ENCODE data around the gene DTNBP1. TPM values are rescaled to one million over a fixed set of nuclear protein-coding genes. Genes with fewer than 3 reads are reported as not detected.
A peak's percentile ranks its signal among the peaks of the same experiment; 100 is the strongest.

DTNBP1 gene
- total and polyA plus RNA-seq, 11 donors: 7.0 to 38.4 (median 18.5) TPM

DNA sequence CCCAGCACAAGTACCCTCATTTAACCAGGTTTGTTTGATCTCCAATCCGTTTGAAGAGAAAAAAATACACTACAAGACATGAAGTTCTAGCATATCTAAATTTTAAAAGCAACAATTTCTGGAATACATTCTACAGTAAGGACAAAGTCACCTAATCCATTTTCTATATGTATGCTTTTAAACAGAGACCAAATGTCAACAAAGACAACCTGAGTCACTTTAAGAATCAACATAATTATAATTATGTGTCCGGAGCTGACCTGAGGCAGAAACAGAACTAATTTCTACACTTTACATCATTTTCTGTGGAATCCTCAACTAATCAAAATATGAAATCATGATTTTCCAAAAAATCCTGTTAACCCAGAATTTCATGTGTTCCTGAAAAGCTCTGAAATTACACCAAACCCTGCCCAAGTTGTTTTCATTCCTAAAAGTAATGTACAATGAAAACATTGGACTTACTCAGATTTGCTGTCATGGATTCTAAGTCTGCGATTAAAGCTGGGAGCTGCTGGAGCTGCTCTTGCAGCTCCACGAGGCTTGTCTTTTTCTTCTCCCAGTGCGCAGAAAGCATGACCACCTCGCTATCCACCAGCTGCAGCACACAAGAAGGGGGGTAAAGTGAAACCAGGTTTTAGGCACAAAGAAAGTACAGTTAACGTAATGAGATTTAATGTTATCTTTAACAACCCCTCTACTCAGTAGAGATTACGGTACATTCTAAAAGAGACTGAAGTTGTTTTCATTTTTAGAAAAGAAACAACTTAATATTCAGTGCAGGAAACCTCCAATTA is 35.8 kb downstream of the DTNBP1 start:
- H3K36me3 ChIP-seq: peaks cover 0 to 16% (median 6%) of the 10 kb centered on the region in 9 donors

GRCh38 chr6:15626160-15626559 is 36.7 kb downstream of the DTNBP1 start:
- no peaks in the 10 kb centered on the region for H3K27me3 ChIP-seq
- H3K9me3 ChIP-seq: no peaks in the 10 kb centered on the region
- intact Hi-C loops (cut with DNase I): loop anchor here in 6 of 10 donors (10.0 kb wide), 7 partner anchors 71 to 1501 kb away; partner anchors contain the start of gene JARID2 (in 2 of the 6)
- no peak overlapping the region for H3K4me3 ChIP-seq
- DNase-seq (no peak), ATAC-seq (no peak)
- no peak overlapping the region for H3K27ac ChIP-seq
- 55 to 73% (median 69%) methylated on average over 1 of the region's 1 CpG for WGBS, 4 donors
- TF ChIP-seq POLR2A (IDR thresholded peaks at IDR 0.05): no peak
- TF ChIP-seq, protein P1, sequence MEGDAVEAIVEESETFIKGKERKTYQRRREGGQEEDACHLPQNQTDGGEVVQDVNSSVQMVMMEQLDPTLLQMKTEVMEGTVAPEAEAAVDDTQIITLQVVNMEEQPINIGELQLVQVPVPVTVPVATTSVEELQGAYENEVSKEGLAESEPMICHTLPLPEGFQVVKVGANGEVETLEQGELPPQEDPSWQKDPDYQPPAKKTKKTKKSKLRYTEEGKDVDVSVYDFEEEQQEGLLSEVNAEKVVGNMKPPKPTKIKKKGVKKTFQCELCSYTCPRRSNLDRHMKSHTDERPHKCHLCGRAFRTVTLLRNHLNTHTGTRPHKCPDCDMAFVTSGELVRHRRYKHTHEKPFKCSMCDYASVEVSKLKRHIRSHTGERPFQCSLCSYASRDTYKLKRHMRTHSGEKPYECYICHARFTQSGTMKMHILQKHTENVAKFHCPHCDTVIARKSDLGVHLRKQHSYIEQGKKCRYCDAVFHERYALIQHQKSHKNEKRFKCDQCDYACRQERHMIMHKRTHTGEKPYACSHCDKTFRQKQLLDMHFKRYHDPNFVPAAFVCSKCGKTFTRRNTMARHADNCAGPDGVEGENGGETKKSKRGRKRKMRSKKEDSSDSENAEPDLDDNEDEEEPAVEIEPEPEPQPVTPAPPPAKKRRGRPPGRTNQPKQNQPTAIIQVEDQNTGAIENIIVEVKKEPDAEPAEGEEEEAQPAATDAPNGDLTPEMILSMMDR (IDR thresholded peaks at IDR 0.05): no peak
- peaks cover 0 to 47% (median 23%) of the 10 kb centered on the region in 12 donors for H3K4me1 ChIP-seq
- peaks cover 0 to 16% (median 6%) of the 10 kb centered on the region in 9 donors for H3K36me3 ChIP-seq

More for the DNA sequence above, 35.8 kb downstream of the DTNBP1 start:
- Histone ChIP-seq H3K27me3 (no peaks in the 10 kb centered on the region), H3K4me1 (peaks cover 0 to 38% (median 14%) of the 10 kb centered on the region in 12 donors), H3K9me3 (no peaks in the 10 kb centered on the region), H3K27ac (no peak overlapping the region), H3K4me3 (no peak overlapping the region)
- WGBS, 4 donors: 78 to 81% (median 79%) methylated on average over 8 of the region's 8 CpGs
- TF ChIP-seq, protein P1 (IDR thresholded peaks at IDR 0.05): no peak
- intact Hi-C loops (cut with DNase I): loop anchor here in 6 of 10 donors (10.0 kb wide), 7 partner anchors 72 to 1502 kb away; partner anchors contain the start of gene JARID2 (in 2 of the 6)
- DNase-seq: no peak
- ATAC-seq: no peak

DNA sequence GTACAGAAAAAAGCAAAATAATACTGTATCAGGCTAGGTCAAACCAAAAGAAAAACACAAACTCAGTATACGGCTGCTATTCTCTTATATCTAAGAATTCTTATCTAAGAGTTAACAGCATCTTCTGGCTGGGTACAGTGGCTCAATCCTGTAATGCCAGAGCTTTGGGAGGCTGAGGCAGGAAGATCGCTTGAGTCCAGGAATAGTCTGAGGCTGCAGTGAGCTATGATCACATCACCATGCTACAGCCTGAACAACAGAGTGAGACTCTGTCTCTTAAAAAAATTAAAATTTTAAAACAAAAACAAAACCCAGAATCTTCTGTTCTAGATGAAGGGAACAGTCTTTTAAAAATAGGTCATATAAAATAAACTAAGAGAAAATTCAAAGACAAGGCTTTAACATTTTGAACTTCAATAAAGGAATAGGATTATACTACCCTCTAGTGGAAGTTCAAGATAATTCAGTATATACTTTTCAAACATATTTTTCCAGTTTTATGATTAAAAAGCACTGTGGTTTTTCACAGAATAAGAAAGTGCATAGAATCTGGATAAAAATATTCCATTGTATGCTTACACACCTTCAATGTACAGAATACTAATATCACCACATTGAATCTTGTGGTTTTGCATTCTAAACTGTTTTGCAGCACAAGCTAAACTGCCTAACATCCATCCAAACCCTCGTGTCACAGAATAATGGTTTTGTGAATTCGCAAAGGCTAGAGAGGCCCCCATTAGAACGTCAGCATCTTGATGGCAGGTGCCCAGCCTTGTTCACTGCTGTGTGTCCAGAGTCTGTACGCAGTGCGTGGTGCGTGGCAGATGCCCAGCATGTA is 39.3 kb downstream of the DTNBP1 start:
- H3K36me3 ChIP-seq: peaks cover 0 to 16% (median 6%) of the 10 kb centered on the region in 9 donors
- H3K27me3 ChIP-seq: no peaks in the 10 kb centered on the region
- intact Hi-C loops (cut with DNase I): loop anchor here (2.0 to 10.0 kb wide), 19 partner anchors 69 to 1499 kb away; partner anchors contain the start of gene JARID2 (in 5 of the 10)
- peaks cover 0 to 47% (median 31%) of the 10 kb centered on the region in 12 donors for H3K4me1 ChIP-seq
- WGBS, 4 donors: 64 to 69% (median 66%) methylated on average over 8 of the region's 8 CpGs
- ATAC-seq: peak; percentile 35 to 57 (median 46)
- H3K9me3 ChIP-seq: no peaks in the 10 kb centered on the region
- TF ChIP-seq, protein P1 (IDR thresholded peaks at IDR 0.05): peak; percentile 67 to 89 (median 80)
- TF ChIP-seq POLR2A (IDR thresholded peaks at IDR 0.05): no peak
- no peak overlapping the region for H3K4me3 ChIP-seq
- DNase-seq: no peak
- H3K27ac ChIP-seq: peak overlapping the region in 10 of 12 donors; percentile 1 to 82 (median 48)
